ENCODE results near the gene GALNT17.

GRCh38 chr7:71372991-71373390 lies 241.0 kb downstream of the GALNT17 start:
- TF ChIP-seq CTCF (conservative IDR thresholded peaks at IDR 0.05; ENCODE audit: low read depth, low read length) (no peak), EZH2 (IDR thresholded peaks at IDR 0.05; ENCODE audit: borderline replicate concordance, low read depth, low read length, poor library complexity, severe bottlenecking) (no peak)

Measured in A673 (cell line).